ENCODE measurements around the gene NUMA1.

DNA sequence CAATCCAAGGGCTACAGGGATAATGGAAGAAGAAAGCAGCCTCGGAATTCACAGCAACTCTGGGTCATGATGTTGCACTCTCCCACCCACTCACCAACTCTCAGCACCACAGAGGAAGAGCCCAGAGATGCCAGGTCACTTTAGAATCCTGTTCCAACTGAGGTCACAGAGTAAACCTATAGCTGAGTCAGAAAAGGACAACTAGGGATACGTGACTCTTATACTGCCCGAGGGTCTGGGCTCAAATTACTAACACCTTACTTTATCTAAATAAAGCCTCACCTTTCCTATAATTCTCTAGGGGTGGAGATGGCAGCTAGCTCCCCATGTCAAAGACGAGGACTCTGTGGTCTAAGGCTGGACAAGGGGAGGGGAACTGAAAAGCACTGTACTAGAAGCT, 57.0 kb downstream of the NUMA1 start:
- TF ChIP-seq CTCF (IDR thresholded peaks at IDR 0.05) (no peak), POLR2A (IDR thresholded peaks at IDR 0.05) (no peak), EP300 (IDR thresholded peaks at IDR 0.05) (no peak)

Data from tibial nerve (tissue), 4 donors.